Hepatocyte (in vitro differentiated cells): ENCODE results near the gene KCNK15.
"Not testable (repeated sequence)": the region's sequence is repeated elsewhere in the genome, so short reads cannot be mapped to it uniquely, and the experiment has no call there.

Source experiments
- EZH2 ChIP-seq: fragments of 200-600 bp; sonication (generic); IDR thresholded peaks from 2 replicates; pipeline ENCODE4 v1.6.1; 2016; ENCODE audit warnings: antibody characterized with exemption, mild to moderate bottlenecking, borderline replicate concordance
- EZH2phosphoT487 ChIP-seq: fragments of 200-600 bp; sonication (generic); IDR thresholded peaks from one replicate; pipeline ENCODE4 v1.6.1; 2018; ENCODE audit warnings: antibody characterized with exemption, mild to moderate bottlenecking, low read depth, moderate library complexity; ENCODE audit not compliant: unreplicated experiment, severe bottlenecking
- TF ChIP-seq, protein P1 (sequence below): fragments of 200-600 bp; sonication (generic); IDR thresholded peaks from 2 replicates; pipeline ENCODE4 v1.5.1; 2016; ENCODE audit warnings: antibody characterized with exemption, mild to moderate bottlenecking; ENCODE audit not compliant: poor library complexity

DNA sequence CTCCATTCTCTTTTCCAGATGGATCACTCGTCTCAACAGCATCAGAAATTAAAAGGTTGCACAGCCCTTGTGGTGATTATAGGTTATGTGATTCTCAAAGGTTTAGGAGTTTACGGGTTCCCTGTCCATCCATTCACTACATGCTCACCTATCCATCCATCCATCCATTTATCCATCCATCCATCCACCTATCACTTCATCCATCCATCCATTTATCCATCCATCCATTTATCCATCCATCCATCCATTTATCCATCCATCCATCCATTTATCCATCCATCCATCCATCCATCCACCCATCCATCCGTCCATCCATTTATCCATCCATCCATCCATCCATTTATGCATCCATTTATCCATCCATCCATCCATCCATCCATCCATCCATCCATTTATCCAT lies 18.1 kb downstream of the KCNK15 start:
- TF ChIP-seq, protein P1, sequence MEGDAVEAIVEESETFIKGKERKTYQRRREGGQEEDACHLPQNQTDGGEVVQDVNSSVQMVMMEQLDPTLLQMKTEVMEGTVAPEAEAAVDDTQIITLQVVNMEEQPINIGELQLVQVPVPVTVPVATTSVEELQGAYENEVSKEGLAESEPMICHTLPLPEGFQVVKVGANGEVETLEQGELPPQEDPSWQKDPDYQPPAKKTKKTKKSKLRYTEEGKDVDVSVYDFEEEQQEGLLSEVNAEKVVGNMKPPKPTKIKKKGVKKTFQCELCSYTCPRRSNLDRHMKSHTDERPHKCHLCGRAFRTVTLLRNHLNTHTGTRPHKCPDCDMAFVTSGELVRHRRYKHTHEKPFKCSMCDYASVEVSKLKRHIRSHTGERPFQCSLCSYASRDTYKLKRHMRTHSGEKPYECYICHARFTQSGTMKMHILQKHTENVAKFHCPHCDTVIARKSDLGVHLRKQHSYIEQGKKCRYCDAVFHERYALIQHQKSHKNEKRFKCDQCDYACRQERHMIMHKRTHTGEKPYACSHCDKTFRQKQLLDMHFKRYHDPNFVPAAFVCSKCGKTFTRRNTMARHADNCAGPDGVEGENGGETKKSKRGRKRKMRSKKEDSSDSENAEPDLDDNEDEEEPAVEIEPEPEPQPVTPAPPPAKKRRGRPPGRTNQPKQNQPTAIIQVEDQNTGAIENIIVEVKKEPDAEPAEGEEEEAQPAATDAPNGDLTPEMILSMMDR, result not testable (repeated sequence)
- not testable (repeated sequence) for TF ChIP-seq EZH2phosphoT487, EZH2
